ENCODE results near the gene CD320.

The CD320 gene

GRCh38 chr19:8310342-8311055 is 2.3 kb upstream of the CD320 start:
- H3K27ac ChIP-seq: no peak overlapping the region
- H3K9me3 ChIP-seq: no peaks in the 10 kb centered on the region
- H3K27me3 ChIP-seq: peaks cover 14% of the 10 kb centered on the region
- H3K36me3 ChIP-seq: peaks cover 68% of the 10 kb centered on the region
- no peak for TF ChIP-seq CTCF (IDR thresholded peaks at IDR 0.05)
- no peak overlapping the region for H3K4me3 ChIP-seq (ENCODE audit: low read depth in 1 of 2, low read length in 1 of 2)
- peaks cover 12 to 13% of the 10 kb centered on the region in 2 experiments for H3K4me1 ChIP-seq (ENCODE audit: control insufficient read depth in 1 of 2, insufficient read depth in 1 of 2, low read depth in 1 of 2, low read length in 1 of 2)

- H3K9me3 ChIP-seq: no peaks in the 10 kb centered on the region
- peaks cover 52% of the 10 kb centered on the region for H3K36me3 ChIP-seq
- H3K27ac ChIP-seq: no peak overlapping the region
- peaks cover 14% of the 10 kb centered on the region for H3K27me3 ChIP-seq
- peaks cover 12 to 13% of the 10 kb centered on the region in 2 experiments for H3K4me1 ChIP-seq (ENCODE audit: control insufficient read depth in 1 of 2, insufficient read depth in 1 of 2, low read depth in 1 of 2, low read length in 1 of 2)
- no peak for TF ChIP-seq CTCF (IDR thresholded peaks at IDR 0.05)
- peak overlapping the region in 1 of 2 experiments; percentile 49 for H3K4me3 ChIP-seq (ENCODE audit: low read depth in 1 of 2, low read length in 1 of 2)
Observed at GRCh38 chr19:8308891-8309291, 733 bp upstream of the CD320 start.

- no peak overlapping the region for H3K27ac ChIP-seq
- no peak for TF ChIP-seq CTCF (IDR thresholded peaks at IDR 0.05)
- H3K4me3 ChIP-seq (ENCODE audit: low read depth in 1 of 2, low read length in 1 of 2): peak overlapping the region; percentile 47 to 49
- peaks cover 12 to 13% of the 10 kb centered on the region in 2 experiments for H3K4me1 ChIP-seq (ENCODE audit: control insufficient read depth in 1 of 2, insufficient read depth in 1 of 2, low read depth in 1 of 2, low read length in 1 of 2)
- H3K27me3 ChIP-seq: peaks cover 14% of the 10 kb centered on the region
- no peaks in the 10 kb centered on the region for H3K9me3 ChIP-seq
- peaks cover 39% of the 10 kb centered on the region for H3K36me3 ChIP-seq
Observed at GRCh38 chr19:8307400-8307964, 676 bp downstream of the CD320 start.

DNA sequence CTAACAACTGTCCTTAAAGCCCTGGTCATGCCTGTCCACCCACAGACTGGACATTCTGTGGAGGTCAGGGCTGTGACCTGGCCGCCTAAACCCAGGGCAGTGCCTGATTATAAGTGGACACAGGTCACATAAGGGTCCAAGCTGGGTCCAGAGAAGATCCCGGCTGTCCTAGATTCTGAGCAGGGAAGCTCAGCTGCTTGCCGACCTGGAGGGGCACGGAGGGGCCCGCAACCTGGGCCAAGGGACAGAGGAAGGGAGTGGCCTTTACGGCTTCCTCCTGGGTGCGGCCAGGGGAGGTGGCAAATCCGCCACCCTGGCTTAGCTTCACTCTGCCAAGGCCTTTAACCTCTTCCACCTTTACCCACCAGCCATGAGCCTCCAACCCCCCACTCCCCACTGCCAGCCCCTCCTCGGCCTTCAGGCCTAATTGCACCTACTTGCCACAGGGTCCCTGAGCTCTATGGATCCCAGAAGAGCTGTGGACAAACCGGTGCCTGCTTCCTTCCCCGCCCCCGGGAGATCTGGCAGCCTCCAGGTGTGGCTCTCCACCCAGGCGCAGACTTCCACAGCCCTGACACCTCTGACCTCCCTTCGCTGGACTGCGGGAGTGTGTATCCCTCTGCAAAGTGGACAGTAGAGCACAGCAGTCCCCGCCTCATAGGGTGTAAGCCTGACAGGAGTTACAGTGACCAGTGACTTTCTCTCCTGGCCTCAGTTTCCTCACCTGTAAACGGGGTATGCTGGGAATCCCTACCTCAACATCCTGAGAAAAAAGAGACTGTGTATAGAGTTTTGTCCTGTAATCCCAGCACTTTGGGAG is 1.7 kb downstream of the CD320 start:
- Histone ChIP-seq H3K36me3 (peaks cover 29% of the 10 kb centered on the region), H3K4me1 (ENCODE audit: control insufficient read depth in 1 of 2, insufficient read depth in 1 of 2, low read depth in 1 of 2, low read length in 1 of 2) (peaks cover 12 to 13% of the 10 kb centered on the region in 2 experiments), H3K27ac (no peak overlapping the region)

More for the DNA sequence above, 1.7 kb downstream of the CD320 start:
- Histone ChIP-seq H3K9me3 (no peaks in the 10 kb centered on the region), H3K4me3 (ENCODE audit: low read depth in 1 of 2, low read length in 1 of 2) (no peak overlapping the region), H3K27me3 (peaks cover 16% of the 10 kb centered on the region)
- TF ChIP-seq CTCF (IDR thresholded peaks at IDR 0.05): no peak
